MCF 10A (cell line): ENCODE results near the gene INSR. TPM values are rescaled to one million over a fixed set of nuclear protein-coding genes. Genes with fewer than 3 reads are reported as not detected.

ENCODE experiments used
- BruUV-seq: library from RNA; stranded (reverse); fragments of 400-500 nt; replicated peaks from 2 replicates; lab custom pipeline; 2021; lab: Mats Ljungman, UMichigan
- CTCF ChIA-PET: fragments of 300-600 bp; sonication (Branson Sonifier 250); formaldehyde crosslinking; extraction: SDS; loops from one replicate; lab custom pipeline; 2021; ENCODE audit warnings: antibody characterized with exemption, inconsistent platforms; lab: Yijun Ruan, JAX
- POLR2A ChIA-PET: fragments of 300-600, 350-650 bp; sonication (Branson Sonifier 250); formaldehyde crosslinking; extraction: SDS; loops from one replicate; lab custom pipeline; 2020; ENCODE audit warnings: antibody characterized with exemption, inconsistent platforms; lab: Yijun Ruan, JAX
- DNase-seq: peaks from one replicate; pipeline ENCODE4 v3.0.0-alpha.2; 2018; ENCODE audit not compliant: unreplicated experiment
- H3K27ac Mint-ChIP-seq: one replicate; pipeline ENCODE4 v1.8.0; 2022; ENCODE audit warnings: mild to moderate bottlenecking, low read depth, mixed read lengths; ENCODE audit not compliant: unreplicated experiment
- H3K27me3 Mint-ChIP-seq: one replicate; pipeline ENCODE4 v1.8.0; 2022; ENCODE audit warnings: mixed read lengths; ENCODE audit not compliant: insufficient read depth, unreplicated experiment
- H3K36me3 Mint-ChIP-seq: one replicate; pipeline ENCODE4 v1.8.0; 2022; ENCODE audit warnings: mild to moderate bottlenecking, moderate library complexity, mixed read lengths; ENCODE audit not compliant: insufficient read depth, unreplicated experiment
- H3K4me1 Mint-ChIP-seq: one replicate; pipeline ENCODE4 v1.8.0; 2022; ENCODE audit warnings: mixed read lengths; ENCODE audit not compliant: insufficient read depth, unreplicated experiment
- H3K4me3 Mint-ChIP-seq: one replicate; pipeline ENCODE4 v1.8.0; 2022; ENCODE audit warnings: mild to moderate bottlenecking, moderate library complexity, mixed read lengths; ENCODE audit not compliant: unreplicated experiment
- H3K9me3 Mint-ChIP-seq: one replicate; pipeline ENCODE4 v1.8.0; 2022; ENCODE audit warnings: mixed read lengths; ENCODE audit not compliant: unreplicated experiment
- intact Hi-C: fragments of 100-400 bp; cut with micrococcal nuclease; formaldehyde crosslinking; loops from 2 replicates; pipeline ENCODE4 v1.14.1; 2022
- total RNA-seq: library from RNA; stranded (reverse); gene quantifications from 2 replicates; pipeline ENCODE4 v1.2.3, GENCODE V29; 2022
- TF ChIP-seq, protein P1 (sequence below): fragments of 200-600 bp; IDR thresholded peaks from one replicate; pipeline ENCODE4 v1.8.0; 2022; ENCODE audit warnings: antibody characterized with exemption, mild to moderate bottlenecking; ENCODE audit not compliant: unreplicated experiment

Gene INSR
- total RNA-seq, 1 experiment from 2014 or later, result 8.8 TPM

DNA sequence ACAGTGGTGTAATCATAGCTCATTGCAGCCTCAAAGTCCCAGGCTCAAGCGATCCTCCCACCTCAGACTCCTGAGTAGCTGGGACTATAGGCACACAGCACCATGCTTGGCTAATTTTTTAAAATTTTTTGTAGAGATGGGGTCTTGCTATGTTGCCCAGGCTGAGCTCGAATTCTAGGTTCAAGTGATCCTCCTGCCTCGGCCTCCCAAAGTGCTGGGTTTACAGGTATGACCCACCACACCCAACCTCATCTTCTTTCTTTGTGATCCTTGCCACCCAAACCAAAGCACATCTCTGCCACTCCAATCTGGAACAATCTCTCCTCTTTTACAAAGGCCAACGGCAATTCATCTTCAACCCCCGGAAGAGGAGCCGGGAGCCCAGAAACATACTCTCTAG is 38.6 kb downstream of the INSR start:
- H3K36me3 Mint-ChIP-seq, result peaks cover 12% of the 10 kb centered on the region
- no TSS peak for BruUV-seq
- intact Hi-C loops, result no loop called here
- H3K27me3 Mint-ChIP-seq, result no peaks in the 10 kb centered on the region
- TF ChIP-seq, protein P1, sequence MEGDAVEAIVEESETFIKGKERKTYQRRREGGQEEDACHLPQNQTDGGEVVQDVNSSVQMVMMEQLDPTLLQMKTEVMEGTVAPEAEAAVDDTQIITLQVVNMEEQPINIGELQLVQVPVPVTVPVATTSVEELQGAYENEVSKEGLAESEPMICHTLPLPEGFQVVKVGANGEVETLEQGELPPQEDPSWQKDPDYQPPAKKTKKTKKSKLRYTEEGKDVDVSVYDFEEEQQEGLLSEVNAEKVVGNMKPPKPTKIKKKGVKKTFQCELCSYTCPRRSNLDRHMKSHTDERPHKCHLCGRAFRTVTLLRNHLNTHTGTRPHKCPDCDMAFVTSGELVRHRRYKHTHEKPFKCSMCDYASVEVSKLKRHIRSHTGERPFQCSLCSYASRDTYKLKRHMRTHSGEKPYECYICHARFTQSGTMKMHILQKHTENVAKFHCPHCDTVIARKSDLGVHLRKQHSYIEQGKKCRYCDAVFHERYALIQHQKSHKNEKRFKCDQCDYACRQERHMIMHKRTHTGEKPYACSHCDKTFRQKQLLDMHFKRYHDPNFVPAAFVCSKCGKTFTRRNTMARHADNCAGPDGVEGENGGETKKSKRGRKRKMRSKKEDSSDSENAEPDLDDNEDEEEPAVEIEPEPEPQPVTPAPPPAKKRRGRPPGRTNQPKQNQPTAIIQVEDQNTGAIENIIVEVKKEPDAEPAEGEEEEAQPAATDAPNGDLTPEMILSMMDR, result no peak
- no peaks in the 10 kb centered on the region for H3K9me3 Mint-ChIP-seq
- no peak overlapping the region for H3K4me3 Mint-ChIP-seq
- ChIA-PET POLR2A (no interaction called here), CTCF (no interaction called here)
- peaks cover 9% of the 10 kb centered on the region for H3K4me1 Mint-ChIP-seq
- no peak for DNase-seq
- no peak overlapping the region for H3K27ac Mint-ChIP-seq

DNA sequence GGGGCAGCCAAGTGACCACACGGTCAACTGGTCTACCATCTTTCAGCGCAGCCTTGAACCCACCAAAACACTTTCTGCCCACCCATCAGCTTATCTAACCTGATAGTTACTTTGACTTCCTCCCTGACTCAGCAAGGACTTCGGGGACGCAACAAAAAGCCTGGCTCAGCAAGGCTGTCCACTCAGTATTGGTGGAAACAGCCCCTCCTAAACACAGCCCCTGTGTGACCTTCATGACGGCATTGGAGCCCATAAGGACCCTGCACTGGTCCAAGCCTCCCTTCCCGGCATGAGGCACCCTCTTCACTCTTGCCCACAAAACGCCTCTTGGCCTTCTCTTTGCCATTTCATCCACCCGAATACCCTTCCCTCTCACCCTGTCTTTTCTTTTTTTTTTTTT is 39.1 kb downstream of the INSR start:
- H3K9me3 Mint-ChIP-seq, result no peaks in the 10 kb centered on the region
- CTCF ChIA-PET, result no interaction called here
- POLR2A ChIA-PET, result no interaction called here
- H3K36me3 Mint-ChIP-seq, result peaks cover 12% of the 10 kb centered on the region
- no peak for DNase-seq
- no peak overlapping the region for H3K4me3 Mint-ChIP-seq
- TF ChIP-seq, protein P1, result no peak
- H3K4me1 Mint-ChIP-seq, result peaks cover 9% of the 10 kb centered on the region
- no peak overlapping the region for H3K27ac Mint-ChIP-seq
- no TSS peak for BruUV-seq
- H3K27me3 Mint-ChIP-seq, result no peaks in the 10 kb centered on the region
- intact Hi-C loops, result no loop called here

DNA sequence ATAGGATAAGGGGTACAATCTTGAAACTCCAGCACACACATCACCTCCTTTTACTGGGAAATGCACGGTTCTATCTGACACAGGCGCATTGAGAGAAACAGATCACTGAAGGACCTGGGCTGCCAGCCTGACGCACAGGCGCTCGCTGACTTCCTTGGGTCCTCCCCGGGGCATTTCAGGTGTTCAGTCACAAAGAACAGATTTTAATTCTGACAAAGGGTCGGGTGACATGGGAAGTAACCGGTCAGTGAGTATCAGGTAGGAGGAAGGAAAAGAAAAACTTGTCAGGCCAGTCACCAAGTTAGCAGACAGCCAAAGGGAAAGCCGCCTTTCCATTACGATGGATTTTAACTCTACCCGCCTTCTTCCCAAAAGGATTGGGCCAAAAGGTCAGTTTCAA is 39.6 kb downstream of the INSR start:
- Mint-ChIP-seq H3K36me3 (peaks cover 12% of the 10 kb centered on the region), H3K4me1 (peaks cover 9% of the 10 kb centered on the region), H3K27me3 (no peaks in the 10 kb centered on the region), H3K4me3 (no peak overlapping the region), H3K27ac (no peak overlapping the region), H3K9me3 (no peaks in the 10 kb centered on the region)
- TF ChIP-seq, protein P1, result no peak
- BruUV-seq, result no TSS peak
- POLR2A ChIA-PET, result no interaction called here
- DNase-seq, result no peak
- CTCF ChIA-PET, result no interaction called here
- intact Hi-C loops, result no loop called here

DNA sequence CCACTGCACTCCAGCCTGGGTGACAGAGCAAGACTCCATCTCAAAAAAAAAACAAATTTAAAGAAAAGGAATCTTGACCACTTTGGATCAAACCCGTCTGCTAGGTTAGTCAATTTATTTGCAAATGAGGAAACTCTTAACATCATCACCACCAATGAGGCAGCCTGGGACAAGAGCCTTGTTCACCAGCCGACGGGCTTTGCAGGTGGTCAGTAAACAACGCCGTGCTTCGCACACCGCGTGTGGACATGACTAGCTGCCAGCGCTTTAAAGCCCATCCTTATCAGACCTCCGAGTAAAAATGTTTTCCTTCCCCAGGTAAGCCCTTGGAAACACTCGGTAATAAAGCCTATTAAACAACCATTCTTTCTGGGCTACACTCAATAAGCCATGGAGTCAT is 41.9 kb downstream of the INSR start:
- Mint-ChIP-seq H3K36me3 (peaks cover 17% of the 10 kb centered on the region), H3K9me3 (no peaks in the 10 kb centered on the region), H3K27me3 (no peaks in the 10 kb centered on the region), H3K27ac (no peak overlapping the region), H3K4me1 (peaks cover 5% of the 10 kb centered on the region), H3K4me3 (no peak overlapping the region)
- BruUV-seq, result no TSS peak
- ChIA-PET CTCF (no interaction called here), POLR2A (no interaction called here)
- DNase-seq, result no peak
- intact Hi-C loops, result no loop called here
- TF ChIP-seq, protein P1, result no peak
